ENCODE results near the gene MUC12.

GRCh38 chr7:100929808-100930174 lies 39.6 kb upstream of the MUC12 start:
- TF ChIP-seq POLR2A (IDR thresholded peaks at IDR 0.05) (no peak), EP300 (IDR thresholded peaks at IDR 0.05) (no peak)
- TF ChIP-seq, protein P1, sequence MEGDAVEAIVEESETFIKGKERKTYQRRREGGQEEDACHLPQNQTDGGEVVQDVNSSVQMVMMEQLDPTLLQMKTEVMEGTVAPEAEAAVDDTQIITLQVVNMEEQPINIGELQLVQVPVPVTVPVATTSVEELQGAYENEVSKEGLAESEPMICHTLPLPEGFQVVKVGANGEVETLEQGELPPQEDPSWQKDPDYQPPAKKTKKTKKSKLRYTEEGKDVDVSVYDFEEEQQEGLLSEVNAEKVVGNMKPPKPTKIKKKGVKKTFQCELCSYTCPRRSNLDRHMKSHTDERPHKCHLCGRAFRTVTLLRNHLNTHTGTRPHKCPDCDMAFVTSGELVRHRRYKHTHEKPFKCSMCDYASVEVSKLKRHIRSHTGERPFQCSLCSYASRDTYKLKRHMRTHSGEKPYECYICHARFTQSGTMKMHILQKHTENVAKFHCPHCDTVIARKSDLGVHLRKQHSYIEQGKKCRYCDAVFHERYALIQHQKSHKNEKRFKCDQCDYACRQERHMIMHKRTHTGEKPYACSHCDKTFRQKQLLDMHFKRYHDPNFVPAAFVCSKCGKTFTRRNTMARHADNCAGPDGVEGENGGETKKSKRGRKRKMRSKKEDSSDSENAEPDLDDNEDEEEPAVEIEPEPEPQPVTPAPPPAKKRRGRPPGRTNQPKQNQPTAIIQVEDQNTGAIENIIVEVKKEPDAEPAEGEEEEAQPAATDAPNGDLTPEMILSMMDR (IDR thresholded peaks at IDR 0.05) = no peak

All from gastroesophageal sphincter (tissue), 3 donors.